ENCODE data around the gene SUB1. TPM values are rescaled to one million over a fixed set of nuclear protein-coding genes. Genes with fewer than 3 reads are reported as not detected.

SUB1 gene
- total RNA-seq, 1 experiment from 2014 or later, result 288 TPM

- H3K9me3 ChIP-seq (ENCODE audit: control insufficient read depth, low read depth, low read length), result no peaks in the 10 kb centered on the region
- H4K5ac ChIP-seq (ENCODE audit: insufficient read length, low read depth, low read length), result no peak overlapping the region
- Mint-ChIP-seq H3K27me3 (ENCODE audit: low read depth) (no peaks in the 10 kb centered on the region), H3K9me3 (no peaks in the 10 kb centered on the region), H3K4me3 (no peak overlapping the region), H3K36me3 (ENCODE audit: insufficient read depth in 1 of 3, low read depth in 3 of 3) (no peaks in the 10 kb centered on the region), H3K27ac (no peak overlapping the region), H3K4me1 (peaks cover 0 to 2% of the 10 kb centered on the region in 2 experiments; a peak in 1 of 4 replicates)
- no peak overlapping the region for H3K4me2 ChIP-seq (ENCODE audit: insufficient read depth, insufficient read length, low read length)
- no peak overlapping the region for H2BK120ac ChIP-seq (ENCODE audit: low read depth, low read length, poor library complexity, severe bottlenecking)
- no CpG with 5 or more reads among the region's 2 CpGs for WGBS (ENCODE audit: extremely low coverage, insufficient read length, low lambda C conversion rate)
- H3K18ac ChIP-seq (ENCODE audit: insufficient read length, low read depth, low read length), result no peak overlapping the region
- H3K79me1 ChIP-seq (ENCODE audit: insufficient read depth, low read depth, low read length, poor library complexity, severe bottlenecking), result no peaks in the 10 kb centered on the region
- H3K79me2 ChIP-seq (ENCODE audit: insufficient read depth, low read length), result no peaks in the 10 kb centered on the region
- H2AFZ ChIP-seq (ENCODE audit: low read length), result no peak overlapping the region
- no peaks in the 10 kb centered on the region for H4K20me1 ChIP-seq (ENCODE audit: control insufficient read depth, insufficient read depth, insufficient read length)
- no peak overlapping the region for H3K27ac ChIP-seq (ENCODE audit: insufficient read length, low read depth, low read length)
- no peak overlapping the region for H2BK12ac ChIP-seq (ENCODE audit: insufficient read length, low read depth, low read length)
- H4K8ac ChIP-seq (replicated peaks; ENCODE audit: insufficient read length, low read depth, low read length), result no peak overlapping the region
- H2BK15ac ChIP-seq (ENCODE audit: low read depth, low read length), result no peak overlapping the region
- H3K27me3 ChIP-seq (ENCODE audit: insufficient read depth, low read length), result no peaks in the 10 kb centered on the region
- H2BK20ac ChIP-seq (ENCODE audit: low read depth, low read length, poor library complexity, severe bottlenecking), result no peak overlapping the region
- H3K23me2 ChIP-seq (ENCODE audit: insufficient read length, low read depth, low read length, poor library complexity, severe bottlenecking), result no peaks in the 10 kb centered on the region
- H2BK5ac ChIP-seq (ENCODE audit: insufficient read length, low read length), result no peak overlapping the region
- no peak overlapping the region for H3K4ac ChIP-seq (ENCODE audit: low read depth, low read length)
- H3K14ac ChIP-seq (ENCODE audit: insufficient read depth, low read length), result no peak overlapping the region
- H3T11ph ChIP-seq (ENCODE audit: low read length), result no peak overlapping the region
- TF ChIP-seq, protein P1, sequence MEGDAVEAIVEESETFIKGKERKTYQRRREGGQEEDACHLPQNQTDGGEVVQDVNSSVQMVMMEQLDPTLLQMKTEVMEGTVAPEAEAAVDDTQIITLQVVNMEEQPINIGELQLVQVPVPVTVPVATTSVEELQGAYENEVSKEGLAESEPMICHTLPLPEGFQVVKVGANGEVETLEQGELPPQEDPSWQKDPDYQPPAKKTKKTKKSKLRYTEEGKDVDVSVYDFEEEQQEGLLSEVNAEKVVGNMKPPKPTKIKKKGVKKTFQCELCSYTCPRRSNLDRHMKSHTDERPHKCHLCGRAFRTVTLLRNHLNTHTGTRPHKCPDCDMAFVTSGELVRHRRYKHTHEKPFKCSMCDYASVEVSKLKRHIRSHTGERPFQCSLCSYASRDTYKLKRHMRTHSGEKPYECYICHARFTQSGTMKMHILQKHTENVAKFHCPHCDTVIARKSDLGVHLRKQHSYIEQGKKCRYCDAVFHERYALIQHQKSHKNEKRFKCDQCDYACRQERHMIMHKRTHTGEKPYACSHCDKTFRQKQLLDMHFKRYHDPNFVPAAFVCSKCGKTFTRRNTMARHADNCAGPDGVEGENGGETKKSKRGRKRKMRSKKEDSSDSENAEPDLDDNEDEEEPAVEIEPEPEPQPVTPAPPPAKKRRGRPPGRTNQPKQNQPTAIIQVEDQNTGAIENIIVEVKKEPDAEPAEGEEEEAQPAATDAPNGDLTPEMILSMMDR (conservative IDR thresholded peaks at IDR 0.05), result no peak
- no peak overlapping the region for H4K91ac ChIP-seq (ENCODE audit: insufficient read length, low read depth, low read length)
- H2AK5ac ChIP-seq (ENCODE audit: insufficient read length, low read length), result no peak overlapping the region
- H3K4me1 ChIP-seq (ENCODE audit: insufficient read depth, low read length), result no peaks in the 10 kb centered on the region
- no peak overlapping the region for H3K23ac ChIP-seq (ENCODE audit: insufficient read length, low read depth, low read length)
- no peak overlapping the region for H3K9ac ChIP-seq (ENCODE audit: extremely low read depth, insufficient read length, low read length)
- H3K56ac ChIP-seq (ENCODE audit: insufficient read length, low read depth, low read length), result no peak overlapping the region
- DNase-seq, result no peak
These were observed 33.6 kb downstream of the SUB1 start for GRCh38 chr5:32618962-32619361.

Measured in H9 (cell line).